H1 (cell line): ENCODE results near the gene ATP9B. TPM values are rescaled to one million over a fixed set of nuclear protein-coding genes. Genes with fewer than 3 reads are reported as not detected.

Experiments
- CBX8 ChIP-seq: fragments of 300-800, 300-1000 bp; sonication (generic); IDR thresholded peaks from 2 replicates; pipeline ENCODE4 v1.7.1; 2016; ENCODE audit warnings: low read depth, low read length, borderline replicate concordance
- CHD2 ChIP-seq: IDR thresholded peaks from 2 replicates; pipeline ENCODE4 v1.6.1; 2012; ENCODE audit warnings: low read length, improper control_type of control experiment
- CHD7 ChIP-seq: fragments of 300-600 bp; sonication (generic); IDR thresholded peaks from 2 replicates; pipeline ENCODE4 v1.7.1; 2012; ENCODE audit warnings: low read length, moderate library complexity, mild to moderate bottlenecking, inconsistent platforms; ENCODE audit not compliant: insufficient replicate concordance
- CTCF ChIP-seq, 3 experiments: IDR thresholded peaks; 1 replicate in 2 of 3; 2 replicates in 1 of 3; pipeline versions ENCODE4 v1.5.1 to v1.6.1; 2011; ENCODE audit warnings: low read length in 3 of 3, mild to moderate bottlenecking in 3 of 3, inconsistent platforms in 2 of 3, low read depth in 1 of 3, moderate library complexity in 1 of 3; ENCODE audit not compliant: insufficient read depth in 1 of 3; ENCODE audit errors: control extremely low read depth in 1 of 3
- HDAC6 ChIP-seq: IDR thresholded peaks from one replicate; pipeline ENCODE4 v1.7.1; 2012; ENCODE audit warnings: low read depth, mild to moderate bottlenecking, inconsistent platforms, low read length, moderate library complexity
- KDM4A ChIP-seq: IDR thresholded peaks from one replicate; pipeline ENCODE4 v1.7.1; 2012; ENCODE audit warnings: low read depth, mild to moderate bottlenecking, moderate library complexity, low read length, inconsistent platforms; ENCODE audit not compliant: severe bottlenecking
- KDM5A ChIP-seq: fragments of 200-600 bp; IDR thresholded peaks from 2 replicates; pipeline ENCODE4 v1.7.1; 2012; ENCODE audit warnings: mild to moderate bottlenecking, low read length, inconsistent platforms, mixed read lengths
- NANOG ChIP-seq: IDR thresholded peaks from 2 replicates; pipeline ENCODE4 v1.6.1; 2011; ENCODE audit warnings: low read length, low read depth, mild to moderate bottlenecking, inconsistent platforms; ENCODE audit not compliant: insufficient read depth, poor library complexity, severe bottlenecking
- TAF7 ChIP-seq: optimal IDR thresholded peaks from 2 replicates; pipeline ENCODE3; 2011; ENCODE audit warnings: low read depth, mild to moderate bottlenecking, inconsistent platforms, low read length, moderate library complexity, borderline replicate concordance
- polyA plus RNA-seq, 7 experiments: library from polyadenylated mRNA; depleted of rRNA in 3 of 7; stranded (reverse) in 5 of 7; unstranded in 2 of 7; fragments of >200 nt in 5 of 7; fragments of 200-250 nt in 2 of 7; gene quantifications; 1 replicate in 5 of 7; 2 replicates in 1 of 7; 4 replicates in 1 of 7; pipeline versions ENCODE4 v1.2.1 to v1.2.3, GENCODE V29; 2011 to 2013; ENCODE audit warnings: missing spikeins in 2 of 7, mixed read lengths in 2 of 7
- total RNA-seq: library from RNA; stranded (reverse); fragmentation: NEBNext Ultra II Directional; extraction: Animal tissue kit (Norgen Biotek cat#: 25700); gene quantifications from 2 replicates; pipeline ENCODE4 v1.2.1, GENCODE V29; 2021

The ATP9B gene
- total and polyA plus RNA-seq, 2 of the 8 experiments (the other 6 are each of a cell fraction or from before 2014, with no cell fraction given): 15.1 to 21.7 TPM

GRCh38 chr18:79214056-79214455, 144.9 kb downstream of the ATP9B start (continued):
- TF ChIP-seq CHD7 (no peak), CHD2 (no peak), HDAC6 (no peak), KDM4A (no peak), CBX8 (no peak), CTCF (IDR thresholded peaks at IDR 0.05; ENCODE audit: control extremely low read depth in 1 of 3, insufficient read depth in 1 of 3, low read depth in 1 of 3, low read length in 3 of 3) (no peak), TAF7 (no peak), NANOG (no peak), KDM5A (no peak)
